GM18951 (cell line): ENCODE results near the gene GPC6.

Experiments used
- POLR2A ChIP-seq: IDR thresholded peaks from 4 replicates; pipeline ENCODE4 v1.6.1; 2011; ENCODE audit warnings: mild to moderate bottlenecking; ENCODE audit not compliant: insufficient read length, insufficient read depth; ENCODE audit errors: extremely low read depth
- in situ Hi-C: fragments of 300-500 bp; cut with MboI; formaldehyde crosslinking; loops from one replicate; pipeline ENCODE4 v1.12.0; 2022; ENCODE audit warnings: low sequenced_read_pairs, mixed read lengths, inconsistent platforms; ENCODE audit not compliant: unreplicated experiment

The GPC6 gene

GRCh38 chr13:94122300-94122915 lies 895.8 kb downstream of the GPC6 start:
- in situ Hi-C loops = no loop called here
- no peak for TF ChIP-seq POLR2A

GRCh38 chr13:94123557-94123956 lies 897.0 kb downstream of the GPC6 start:
- in situ Hi-C loops = no loop called here

GRCh38 chr13:94128430-94128829 lies 901.8 kb downstream of the GPC6 start:
- no peak for TF ChIP-seq POLR2A
- in situ Hi-C loops = no loop called here

More at GRCh38 chr13:94123557-94123956, 897.0 kb downstream of the GPC6 start:
- TF ChIP-seq POLR2A = no peak

- in situ Hi-C loops = no loop called here
- no peak for TF ChIP-seq POLR2A
Observed at GRCh38 chr13:94129490-94129894, 902.9 kb downstream of the GPC6 start.

GRCh38 chr13:94138831-94139230 lies 912.2 kb downstream of the GPC6 start:
- TF ChIP-seq POLR2A = no peak
- in situ Hi-C loops = no loop called here

GRCh38 chr13:94139393-94139995 lies 912.9 kb downstream of the GPC6 start:
- no peak for TF ChIP-seq POLR2A
- in situ Hi-C loops = no loop called here

GRCh38 chr13:94140027-94140426 lies 913.4 kb downstream of the GPC6 start:
- in situ Hi-C loops = no loop called here
- TF ChIP-seq POLR2A = no peak

- TF ChIP-seq POLR2A = no peak
- in situ Hi-C loops = no loop called here
Observed at GRCh38 chr13:94140511-94140910, 913.9 kb downstream of the GPC6 start.

GRCh38 chr13:94143624-94144350 lies 917.2 kb downstream of the GPC6 start:
- in situ Hi-C loops = no loop called here
- no peak for TF ChIP-seq POLR2A

- in situ Hi-C loops = no loop called here
- no peak for TF ChIP-seq POLR2A
Observed at GRCh38 chr13:94145966-94146365, 919.4 kb downstream of the GPC6 start.

GRCh38 chr13:94153586-94153985 lies 927.0 kb downstream of the GPC6 start:
- TF ChIP-seq POLR2A = no peak
- in situ Hi-C loops = no loop called here

GRCh38 chr13:94154367-94154766 lies 927.8 kb downstream of the GPC6 start:
- in situ Hi-C loops = no loop called here
- no peak for TF ChIP-seq POLR2A

GRCh38 chr13:94157705-94158218 lies 931.2 kb downstream of the GPC6 start:
- TF ChIP-seq POLR2A = no peak
- in situ Hi-C loops = no loop called here

- no peak for TF ChIP-seq POLR2A
- in situ Hi-C loops = no loop called here
Observed at GRCh38 chr13:94160875-94161274, 934.3 kb downstream of the GPC6 start.

GRCh38 chr13:94162289-94162688 lies 935.7 kb downstream of the GPC6 start:
- TF ChIP-seq POLR2A = no peak
- in situ Hi-C loops = no loop called here
